HG03457 (cell line): ENCODE data around the gene RFX2.
"Not testable (repeated sequence)": the region's sequence is repeated elsewhere in the genome, so short reads cannot be mapped to it uniquely, and the experiment has no call there.

Source experiments
- ATAC-seq: cut with Tn5 transposase; IDR thresholded peaks from one replicate; pipeline ENCODE4 v1.9.1; 2021; ENCODE audit warnings: moderate number of reproducible peaks; ENCODE audit not compliant: unreplicated experiment

Gene RFX2

DNA sequence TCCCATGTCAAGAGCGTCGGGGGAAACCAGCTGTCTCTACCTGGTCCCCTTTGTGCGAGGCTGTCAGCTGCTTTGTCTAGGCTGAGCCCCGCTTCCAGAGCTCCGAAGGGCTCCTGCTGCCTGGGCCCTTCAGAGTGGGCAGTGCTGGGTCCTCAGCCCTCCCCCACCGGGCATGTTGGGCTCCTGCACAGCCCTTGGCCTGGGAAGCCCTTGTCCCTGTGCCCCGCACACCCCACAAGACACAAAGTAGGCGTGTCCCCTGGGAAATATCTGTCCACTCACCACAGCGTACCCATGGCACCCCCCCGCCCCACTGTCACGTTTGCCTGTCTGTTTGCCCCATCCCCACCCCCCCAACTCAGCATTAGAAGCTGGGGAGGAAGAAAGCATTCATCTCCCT, 92.7 kb downstream of the RFX2 start:
- ATAC-seq, result no peak

DNA sequence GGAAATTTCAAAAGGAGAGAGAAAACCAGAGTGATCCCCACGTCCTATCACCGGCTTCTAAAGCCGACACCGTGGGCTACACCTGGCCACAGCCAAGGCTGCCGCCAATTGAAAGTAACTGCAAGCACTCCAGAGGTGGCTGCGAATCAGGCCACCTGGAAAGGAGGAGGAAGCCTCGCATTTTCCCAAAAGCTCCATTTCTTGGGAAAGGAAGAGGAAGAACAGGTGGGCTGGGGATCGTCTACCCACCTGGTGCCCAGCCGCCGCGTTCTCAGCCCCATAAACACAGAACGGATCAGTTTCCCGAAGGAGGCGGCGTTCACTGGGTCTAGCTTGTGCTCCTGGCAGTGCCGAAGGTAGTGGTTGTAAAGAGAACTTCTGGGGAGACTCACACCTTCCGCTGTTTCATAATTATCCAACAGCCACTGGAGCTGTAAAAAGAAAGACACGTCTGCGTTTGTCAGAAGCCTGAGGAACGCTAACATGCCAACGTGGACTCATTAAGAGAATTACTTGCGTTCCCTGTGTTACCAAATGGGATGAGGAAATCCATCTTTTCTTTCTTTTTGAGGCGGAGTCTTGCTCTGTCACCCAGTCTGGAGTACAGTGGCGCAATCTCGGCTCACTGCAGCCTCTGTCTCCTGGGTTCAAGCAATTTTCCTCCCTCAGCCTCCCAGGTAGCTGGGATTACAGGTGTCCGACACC, 94.3 kb downstream of the RFX2 start:
- no peak for ATAC-seq

DNA sequence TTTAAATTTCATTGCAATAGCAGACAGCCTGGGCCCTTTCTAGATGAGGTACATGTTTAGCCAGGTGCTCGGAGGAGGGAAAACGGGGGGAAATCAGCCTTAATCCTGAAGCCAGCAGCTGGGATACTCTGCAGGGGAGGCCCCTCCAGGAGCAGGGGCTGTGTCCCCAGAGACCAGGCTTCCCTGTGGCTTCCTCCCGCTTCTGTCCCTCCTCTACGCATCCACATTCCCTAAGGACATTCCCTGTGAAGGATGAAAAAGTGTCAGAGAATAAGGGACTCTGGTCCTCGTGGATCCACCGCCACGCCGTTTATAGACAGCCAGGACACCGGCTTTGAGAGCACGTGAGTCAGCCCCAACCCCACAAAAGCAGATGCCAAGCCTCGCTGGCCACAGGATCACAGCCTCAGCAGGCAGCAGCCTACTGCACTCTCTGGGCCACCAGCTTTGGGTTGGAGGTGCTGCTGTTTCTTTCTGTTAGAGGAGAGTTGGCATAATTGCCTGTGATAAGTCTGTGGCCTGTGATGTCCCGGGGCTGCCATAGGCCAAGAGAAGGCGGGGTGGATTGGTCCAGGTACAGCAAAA, 95.7 kb downstream of the RFX2 start:
- ATAC-seq, result no peak

DNA sequence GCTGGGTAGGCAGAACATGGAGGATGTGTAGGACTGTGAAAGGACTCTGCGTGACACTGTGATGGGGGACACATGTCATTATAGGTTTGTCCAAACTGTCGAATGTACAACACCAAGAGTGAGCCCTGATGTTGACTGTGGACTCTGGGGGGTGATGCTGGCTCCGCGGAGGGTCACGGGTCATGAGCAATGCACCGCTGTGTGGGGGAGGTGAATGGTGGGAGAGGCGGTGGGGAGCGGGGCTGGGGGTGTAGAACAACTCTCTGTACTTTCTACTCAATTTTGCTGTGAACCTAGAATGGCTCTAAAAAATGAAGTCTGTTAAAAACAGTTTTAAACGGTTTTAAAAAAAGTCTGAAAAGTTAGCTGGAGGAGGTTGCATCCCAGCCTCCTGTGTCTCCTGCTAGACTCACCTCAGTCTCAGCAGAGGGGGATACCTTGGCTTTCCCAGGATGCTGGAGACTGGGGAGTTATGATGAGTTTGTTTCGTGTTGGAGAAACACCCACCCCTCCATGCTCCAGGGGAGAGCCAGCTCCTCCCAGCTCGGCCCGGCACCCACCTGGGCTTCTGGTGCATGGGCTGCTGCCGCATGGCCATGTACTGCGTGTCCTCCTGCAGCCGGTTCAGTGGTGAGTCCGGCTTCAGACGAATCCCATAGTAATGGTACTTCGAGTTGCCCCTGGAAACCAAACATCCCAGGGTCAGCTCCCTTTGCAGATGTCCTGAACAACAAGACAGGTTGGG, 97.7 kb downstream of the RFX2 start:
- ATAC-seq, result no peak

DNA sequence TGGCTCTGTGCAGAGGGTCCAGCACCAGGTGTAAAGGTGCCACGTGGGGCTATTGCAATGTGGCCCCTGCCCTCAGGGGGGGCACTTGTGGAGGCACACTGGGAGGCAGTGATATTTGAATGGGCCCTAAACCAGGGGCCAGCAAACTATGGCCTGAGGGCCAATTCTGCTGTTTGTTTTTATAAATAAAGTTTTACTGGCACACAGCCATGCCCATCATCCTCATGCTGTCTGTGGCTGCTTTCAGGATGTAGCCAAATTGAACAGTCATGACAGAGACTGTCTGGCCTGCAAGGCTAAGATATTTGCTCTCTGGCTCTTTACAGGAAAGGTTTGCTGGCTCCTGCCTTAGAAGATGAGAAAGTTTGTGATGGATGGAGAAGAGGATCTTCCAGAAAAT, 98.5 kb downstream of the RFX2 start:
- ATAC-seq, result no peak

DNA sequence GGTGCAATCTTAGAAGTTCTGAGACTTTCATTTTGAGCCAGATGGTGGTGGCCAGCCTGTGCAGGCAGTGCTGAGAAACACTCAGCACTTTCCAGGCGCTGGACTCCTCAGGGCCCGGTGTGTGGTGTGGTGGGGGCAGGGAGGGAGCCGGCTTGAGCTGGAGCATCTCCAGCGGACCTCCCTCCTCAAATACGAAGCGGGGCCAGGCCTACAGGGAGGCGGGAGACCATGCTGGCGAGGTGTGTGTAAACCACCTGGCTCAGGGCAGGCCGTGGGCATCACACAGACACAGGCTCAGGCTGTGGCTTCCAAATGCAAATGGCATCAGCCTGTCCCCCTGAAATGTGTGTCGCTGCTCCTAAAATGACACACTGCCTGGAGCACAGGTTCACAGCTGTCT, 99.1 kb downstream of the RFX2 start:
- ATAC-seq, result no peak

DNA sequence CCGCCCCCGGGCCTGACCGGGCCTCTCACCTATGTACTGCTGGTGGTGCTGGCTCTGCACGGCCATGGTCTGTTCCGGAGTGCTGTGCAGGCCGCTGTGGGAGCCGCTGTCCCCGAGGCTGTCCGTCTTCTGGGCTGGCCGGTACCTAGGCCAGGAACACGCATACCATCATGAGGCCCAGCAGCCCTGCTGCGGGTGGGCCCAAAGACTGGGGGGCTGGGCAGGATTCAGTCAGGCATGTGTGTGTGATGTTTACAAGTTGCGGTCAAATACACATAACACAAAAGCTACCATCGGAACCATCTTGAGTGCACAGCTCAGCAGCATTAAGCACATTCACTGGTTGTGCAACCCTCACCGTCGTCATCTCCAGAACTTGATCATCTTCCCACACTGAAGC, 100.2 kb downstream of the RFX2 start:
- ATAC-seq, result no peak

DNA sequence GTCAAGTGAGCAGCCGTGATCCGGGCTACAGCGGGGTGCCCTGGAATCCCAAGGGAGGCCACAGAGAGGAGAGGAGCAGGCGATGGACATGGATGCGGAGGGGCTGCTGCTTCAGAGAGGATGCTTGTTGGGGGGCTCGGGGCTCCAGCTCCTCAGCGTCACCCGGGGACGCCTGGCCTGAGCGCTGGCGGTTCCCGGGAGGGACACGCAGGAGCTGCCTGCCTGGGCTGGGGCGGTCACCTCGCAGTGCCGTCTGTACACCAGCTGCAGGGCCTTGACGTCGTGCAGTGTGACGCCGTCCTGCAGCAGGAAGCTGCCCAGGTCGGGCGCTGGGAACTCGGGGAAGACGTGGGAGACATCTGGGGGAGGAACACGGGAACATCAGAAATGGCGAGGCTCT, 102.4 kb downstream of the RFX2 start:
- ATAC-seq, result no peak

DNA sequence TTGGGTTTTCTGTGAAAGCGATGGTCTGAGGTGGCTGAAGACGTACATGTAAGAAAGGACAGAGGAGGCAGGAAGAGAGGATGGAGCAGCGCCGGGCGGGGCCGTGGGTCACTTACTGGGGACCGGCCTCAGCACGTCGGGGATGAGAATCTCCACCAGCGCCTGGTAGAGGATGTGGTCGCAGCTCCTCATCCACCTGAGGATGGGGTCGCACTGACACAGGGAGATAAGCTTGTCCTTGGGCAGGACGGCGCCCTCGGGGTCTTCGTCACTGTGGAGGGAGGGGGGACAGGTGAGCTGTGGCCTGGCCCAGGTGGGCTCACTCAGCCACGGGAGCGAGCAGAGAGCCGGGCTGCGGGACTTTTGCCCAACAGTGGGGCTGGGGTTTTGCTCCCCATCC, 103.4 kb downstream of the RFX2 start:
- no peak for ATAC-seq

DNA sequence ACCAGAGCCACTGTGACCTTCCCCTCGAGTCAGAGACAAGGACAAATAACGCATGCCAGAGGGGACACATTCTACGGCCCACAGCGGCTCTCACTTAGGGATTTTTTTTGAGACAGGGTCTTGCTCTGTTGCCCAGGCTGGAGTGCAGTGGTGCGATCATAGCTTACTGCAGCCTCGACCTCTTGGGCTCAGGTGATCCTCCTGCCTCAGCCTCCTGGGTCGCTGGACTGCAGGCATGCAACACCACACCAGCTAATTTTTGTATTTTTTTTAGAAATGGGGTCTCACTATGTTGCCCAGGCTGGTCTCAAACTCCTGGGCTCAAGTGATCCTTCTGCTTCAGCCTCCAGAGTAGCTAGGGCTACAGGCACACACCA, 104.2 kb downstream of the RFX2 start:
- not testable (repeated sequence) for ATAC-seq

DNA sequence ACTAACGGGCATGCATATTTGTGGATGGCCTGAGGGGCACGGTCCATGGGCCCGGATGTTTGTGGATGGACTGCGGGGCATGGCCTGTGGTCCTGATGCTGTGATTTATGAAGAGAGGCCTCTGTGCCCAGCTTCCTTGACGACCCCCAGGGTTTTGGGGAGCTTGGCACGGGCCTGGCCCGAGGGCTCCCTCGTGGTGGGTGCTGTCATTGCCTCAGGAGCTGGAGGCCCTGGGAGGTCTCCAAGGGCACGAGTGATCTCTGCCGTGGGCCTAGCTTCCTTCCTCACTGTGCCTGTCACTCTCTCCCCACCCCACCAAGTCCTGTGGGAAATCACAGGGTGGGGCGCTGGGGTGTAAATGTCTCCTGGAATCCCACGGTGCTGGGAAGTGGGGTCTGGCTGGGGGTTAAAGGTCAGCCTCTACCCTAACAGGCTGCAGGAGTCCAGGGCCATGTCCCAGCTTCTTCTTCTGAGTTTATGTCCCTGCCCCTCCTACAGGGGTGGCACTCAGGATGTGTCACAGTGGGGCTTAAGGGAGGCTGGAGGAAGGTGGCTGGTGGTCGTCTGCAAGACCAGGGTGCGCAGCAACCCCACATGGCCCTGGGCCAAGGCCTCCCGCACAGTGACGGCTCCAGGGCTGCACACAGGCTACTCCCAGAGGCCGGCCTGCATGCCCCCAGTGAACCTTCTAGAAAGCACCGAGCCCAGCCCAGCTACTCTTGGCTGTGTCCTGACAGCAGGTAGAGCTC, 104.8 kb downstream of the RFX2 start:
- no peak for ATAC-seq

DNA sequence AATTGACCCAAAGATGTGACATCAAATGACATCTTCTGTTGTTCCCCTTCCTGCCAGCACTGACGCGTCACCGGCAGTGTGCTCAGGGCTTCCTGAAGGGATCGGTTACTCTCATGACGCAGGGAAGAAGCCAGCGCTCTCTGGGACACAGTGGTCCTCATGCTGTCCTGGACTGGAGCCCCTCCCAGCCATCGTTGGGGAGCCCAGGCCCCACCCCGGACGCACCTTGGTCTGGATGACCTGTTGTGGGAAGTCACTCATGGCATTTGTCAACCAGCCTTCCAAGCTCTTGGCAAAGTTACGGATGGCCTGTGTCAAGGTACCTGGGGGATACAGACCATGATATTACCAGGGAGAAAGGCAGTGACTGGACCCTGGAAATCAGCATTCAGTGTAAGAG, 106.3 kb downstream of the RFX2 start:
- ATAC-seq, result no peak

DNA sequence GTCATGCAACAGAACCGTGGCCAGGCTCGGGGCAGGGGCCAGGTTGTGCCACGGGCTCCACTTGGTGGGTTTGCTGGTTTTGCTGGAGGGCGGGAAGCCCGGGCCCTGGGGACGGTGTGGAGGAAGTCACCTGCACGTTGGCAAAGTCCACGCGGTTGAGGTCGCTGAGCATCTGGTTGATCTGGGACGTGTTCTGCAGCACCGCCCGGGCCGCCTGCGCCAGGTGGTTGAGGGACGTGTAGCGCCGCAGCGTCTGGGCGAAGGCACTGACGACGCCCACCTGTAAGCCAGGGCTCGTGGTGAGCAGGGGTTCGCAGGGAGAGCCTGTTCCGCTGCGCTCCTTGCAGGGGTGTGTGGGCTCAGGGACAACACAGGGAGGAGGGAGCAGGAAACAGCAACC, 107.7 kb downstream of the RFX2 start:
- no peak for ATAC-seq

DNA sequence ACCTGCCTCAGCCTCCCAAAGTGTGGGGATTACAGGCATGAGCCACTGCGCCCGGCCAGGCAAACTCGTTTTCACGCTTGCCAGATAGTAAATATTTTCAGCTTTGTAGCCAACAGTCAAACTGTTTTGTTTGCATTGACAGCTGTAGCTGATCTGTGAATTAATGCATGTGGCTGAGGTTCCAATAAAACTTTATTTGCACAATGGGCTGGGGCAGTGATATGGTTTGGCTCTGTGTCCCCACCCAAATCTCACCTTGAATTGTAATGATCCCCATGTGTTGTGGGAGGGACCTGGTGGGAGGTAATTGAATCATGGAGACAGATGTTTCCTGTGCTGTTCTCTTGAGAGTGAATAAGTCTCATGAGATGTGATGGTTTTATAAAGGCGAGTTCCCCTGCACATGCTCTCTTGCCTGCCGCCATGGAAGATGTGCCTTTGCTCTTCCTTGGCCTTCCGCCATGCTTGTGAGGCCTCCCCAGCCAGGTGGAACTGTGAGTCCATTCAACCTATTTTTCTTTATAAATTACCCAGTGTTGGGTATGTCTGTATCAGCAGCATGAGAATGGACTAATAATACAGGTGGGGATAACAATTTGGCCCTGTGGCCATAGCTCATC, 110.0 kb downstream of the RFX2 start:
- no peak for ATAC-seq

DNA sequence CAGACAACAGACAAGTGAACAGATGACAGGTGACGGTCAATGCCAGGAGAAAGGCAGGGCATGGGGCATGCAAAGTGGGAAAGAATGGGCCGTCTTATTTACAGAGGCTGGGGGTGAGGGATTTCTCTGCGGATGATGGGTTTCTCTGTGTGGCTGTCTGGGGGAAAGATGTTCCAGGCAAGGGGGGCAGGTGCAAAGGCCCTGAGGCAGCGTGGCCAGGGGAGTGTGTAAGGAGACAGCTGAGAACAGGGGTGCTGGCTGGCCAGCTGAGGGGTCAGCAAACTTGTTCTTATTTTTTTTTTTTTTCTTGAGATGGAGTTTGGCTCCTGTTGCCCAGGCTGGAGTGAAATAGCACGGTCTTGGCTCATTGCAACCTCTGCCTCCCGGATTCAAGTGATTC, 110.6 kb downstream of the RFX2 start:
- ATAC-seq, result no peak

DNA sequence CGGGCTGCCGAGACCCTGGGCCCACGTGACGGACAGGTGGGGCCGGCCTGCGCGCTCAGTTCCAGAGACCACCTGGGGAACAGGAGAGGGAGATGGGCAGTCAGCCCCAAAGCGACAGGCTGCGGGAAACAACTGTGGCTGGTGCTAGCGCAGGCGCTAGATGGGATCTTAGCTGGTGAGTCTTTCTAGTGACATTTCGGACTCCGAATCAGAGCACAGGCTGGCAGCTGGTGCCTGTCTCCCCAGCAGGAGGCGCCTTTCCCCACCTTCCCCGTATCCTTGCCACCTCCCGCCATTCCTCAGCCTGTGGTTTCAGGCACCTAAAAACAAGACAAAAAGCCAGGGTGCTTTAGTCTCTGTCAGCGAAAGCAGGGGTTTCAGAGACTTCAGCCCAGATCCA, 112.9 kb downstream of the RFX2 start:
- no peak for ATAC-seq

DNA sequence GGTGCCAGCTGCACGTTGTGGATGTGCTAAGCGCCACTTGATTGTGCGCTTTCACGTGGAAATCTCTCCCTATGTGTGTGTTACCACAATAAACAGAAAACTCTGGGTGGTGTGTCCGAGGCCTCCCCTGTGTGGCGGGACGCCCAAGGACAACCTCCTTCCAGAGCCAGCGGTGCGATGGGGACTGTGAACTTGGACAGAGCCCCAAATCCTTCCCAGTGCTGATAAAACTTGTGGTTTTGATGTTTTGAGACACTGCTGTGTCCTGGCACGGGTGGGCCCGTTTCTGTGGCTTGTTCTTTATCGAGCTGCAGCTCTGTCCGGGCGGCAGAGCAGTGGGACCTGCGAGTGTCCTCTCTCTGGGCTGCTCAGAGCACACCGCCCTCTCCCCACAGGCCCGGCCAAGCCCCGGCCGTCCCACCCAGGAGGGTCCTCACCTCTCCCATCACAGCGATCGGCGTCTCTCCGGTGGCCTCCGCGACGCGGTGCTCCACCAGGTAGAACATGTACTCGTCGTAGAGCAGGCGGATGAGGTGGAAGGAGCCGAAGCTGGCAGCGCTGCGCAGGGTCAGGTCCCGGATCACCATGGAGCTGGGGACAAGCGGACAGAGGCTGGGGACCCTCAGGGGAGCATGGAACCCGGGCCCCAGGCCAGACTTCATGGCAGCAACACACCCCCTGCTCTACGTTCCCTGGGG, 113.5 kb downstream of the RFX2 start:
- ATAC-seq, result no peak

DNA sequence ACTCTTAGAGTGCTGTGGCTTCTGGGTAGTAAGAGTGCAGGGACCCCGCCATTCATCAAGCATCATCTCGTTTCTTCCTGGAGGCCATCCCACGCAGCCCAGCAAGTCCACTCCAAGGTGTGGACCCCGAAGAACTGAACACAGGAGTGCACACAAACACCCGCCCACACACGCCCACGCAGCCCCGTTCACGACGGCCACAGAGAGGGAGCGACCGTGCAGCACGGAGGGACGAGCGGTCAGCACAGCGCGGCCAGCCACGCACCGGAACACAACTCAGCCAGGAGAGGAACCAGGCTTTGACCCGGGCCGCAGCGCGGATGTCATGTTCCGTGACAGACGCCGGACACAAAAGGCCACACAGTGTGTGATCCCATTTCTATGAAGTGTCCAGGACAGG, 114.2 kb downstream of the RFX2 start:
- ATAC-seq, result no peak

DNA sequence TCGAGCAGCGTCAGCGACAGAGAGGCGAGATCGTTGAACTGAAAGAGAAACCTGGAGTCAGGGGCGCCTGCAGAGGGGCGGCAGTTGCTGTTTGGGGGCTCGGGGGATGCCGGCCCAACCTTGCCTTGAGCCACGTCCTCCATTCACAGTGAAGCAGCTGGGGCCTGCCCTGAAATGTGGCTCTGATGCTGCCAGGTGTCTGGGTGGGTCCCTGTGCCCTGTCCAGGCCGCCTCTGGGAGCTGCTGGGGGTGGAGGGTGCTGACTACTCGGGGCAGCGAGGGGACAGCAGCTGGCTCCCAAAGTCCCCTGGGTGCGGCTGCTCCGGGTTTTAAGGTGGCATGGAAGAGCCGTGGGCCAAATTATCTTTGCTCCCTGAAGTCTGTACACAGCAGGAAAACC, 114.7 kb downstream of the RFX2 start:
- ATAC-seq, result no peak

DNA sequence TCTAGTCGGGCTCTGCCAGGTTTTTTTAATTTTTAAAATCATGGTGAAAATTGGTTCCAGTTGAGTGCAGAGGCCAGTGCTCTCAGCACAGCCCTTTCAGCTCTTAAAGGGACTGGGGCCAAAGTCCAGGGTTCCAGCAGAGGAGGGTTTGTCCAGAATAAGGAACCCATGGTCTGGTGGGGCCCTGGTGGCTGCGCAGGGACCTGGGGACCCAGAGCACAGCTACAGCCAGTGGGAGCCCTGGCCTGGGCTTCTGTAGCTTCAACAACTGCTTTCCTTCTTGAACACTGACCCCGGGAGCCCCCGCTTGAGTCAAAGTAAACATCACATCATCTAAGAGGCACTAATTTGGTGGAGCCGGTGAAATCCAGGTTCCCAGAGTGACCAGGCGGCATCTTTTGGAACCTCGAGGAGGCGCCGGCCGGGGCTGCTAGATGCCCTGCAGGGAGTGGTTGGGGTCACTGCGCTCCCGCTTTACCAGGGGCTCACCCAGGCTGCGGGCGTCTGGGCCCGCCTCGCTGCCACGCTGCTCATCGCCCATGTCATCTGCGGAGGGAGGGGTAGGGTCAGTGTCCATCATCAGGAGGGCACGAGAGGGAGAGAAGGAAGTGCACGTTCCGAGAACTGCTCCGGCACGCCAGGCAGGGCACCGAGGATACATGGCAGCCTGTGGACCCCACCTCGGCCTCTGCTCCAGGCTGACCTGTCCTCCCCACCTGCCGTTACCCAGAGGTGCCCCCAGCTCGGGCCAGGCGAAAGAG, 115.7 kb downstream of the RFX2 start:
- no peak for ATAC-seq
